HepG2 (cell line): ENCODE results near the gene EBPL. TPM values are rescaled to one million over a fixed set of nuclear protein-coding genes. Genes with fewer than 3 reads are reported as not detected.

Experiments
- ARID2 ChIP-seq: sonication (generic); formaldehyde crosslinking; IDR thresholded peaks from 2 replicates; pipeline ENCODE4 v1.8.1; 2022; ENCODE audit warnings: mild to moderate bottlenecking, missing genetic modification reagents, borderline replicate concordance
- ARNTL ChIP-seq: sonication (generic); formaldehyde crosslinking; IDR thresholded peaks from 2 replicates; pipeline ENCODE4 v1.4.0; 2020; ENCODE audit warnings: mild to moderate bottlenecking, missing genetic modification reagents
- CEBPZ ChIP-seq: IDR thresholded peaks from 2 replicates; pipeline ENCODE4 v1.6.1; 2012; ENCODE audit warnings: low read length, improper control_type of control experiment
- ETS1 ChIP-seq: sonication (generic); formaldehyde crosslinking; IDR thresholded peaks from 2 replicates; pipeline ENCODE4 v1.4.0; 2020; ENCODE audit warnings: missing genetic modification reagents
- KIAA2018 ChIP-seq: sonication (generic); formaldehyde crosslinking; IDR thresholded peaks from 2 replicates; pipeline ENCODE4 v1.5.0; 2020; ENCODE audit warnings: mild to moderate bottlenecking, missing genetic modification reagents, borderline replicate concordance
- NFRKB ChIP-seq: fragments of 450-650 bp; IDR thresholded peaks from 2 replicates; pipeline ENCODE4 v1.6.1; 2017
- NR1H2 ChIP-seq: sonication (generic); formaldehyde crosslinking; IDR thresholded peaks from 2 replicates; pipeline ENCODE4 v1.8.1; 2022; ENCODE audit warnings: low read depth, missing genetic modification reagents, borderline replicate concordance
- POLR2A ChIP-seq, 2 experiments: IDR thresholded peaks; 2 replicates each; pipeline ENCODE4 v1.6.1; 2011; ENCODE audit warnings: low read depth in 2 of 2, low read length in 2 of 2, mild to moderate bottlenecking in 1 of 2, moderate library complexity in 1 of 2; ENCODE audit not compliant: insufficient read depth in 1 of 2
- ZNF687 ChIP-seq: sonication (generic); formaldehyde crosslinking; IDR thresholded peaks from 2 replicates; pipeline ENCODE4 v1.5.1; 2020; ENCODE audit warnings: mild to moderate bottlenecking, missing genetic modification reagents, moderate library complexity
- ZNF879 ChIP-seq: sonication (generic); formaldehyde crosslinking; IDR thresholded peaks from 2 replicates; pipeline ENCODE4 v1.8.1; 2023; ENCODE audit warnings: missing genetic modification reagents
- ZSCAN12 ChIP-seq: sonication (generic); formaldehyde crosslinking; IDR thresholded peaks from 2 replicates; pipeline ENCODE4 v1.9.0; 2021; ENCODE audit warnings: mild to moderate bottlenecking, missing genetic modification reagents
- polyA plus RNA-seq, 8 experiments: library from polyadenylated mRNA; depleted of rRNA in 3 of 8; stranded (reverse) in 7 of 8; unstranded in 1 of 8; fragments of >200 nt; fragmentation: Illumina TruSeq in 4 of 8; extraction: Trizol in 4 of 8; gene quantifications; 2 replicates each; pipeline versions ENCODE4 v1.2.1 to v1.2.3, GENCODE V29; 2011 to 2016; ENCODE audit warnings: low read depth in 4 of 8, missing spikeins in 1 of 8, mixed read lengths in 1 of 8; ENCODE audit not compliant: insufficient read depth in 1 of 8
- total RNA-seq, 5 experiments: library from RNA; depleted of rRNA; stranded (reverse); fragments of >200 nt; fragmentation: Illumina TruSeq; extraction: Trizol; gene quantifications; 2 replicates each; pipeline ENCODE4 v1.2.3, GENCODE V29; 2016; ENCODE audit warnings: low read depth in 1 of 5

Gene EBPL
- total and polyA plus RNA-seq, 2 of the 13 experiments (the other 11 are each of a cell fraction or from before 2014, with no cell fraction given), result 96.5 to 152 TPM

- no peak for TF ChIP-seq NFRKB
- no peak; the same call in 1 of the 2 replicates for TF ChIP-seq ZNF879 (CRISPR knock-in tag)
- peak; percentile 85 for TF ChIP-seq ZSCAN12
- 0 out of 2 replicates have a peak, but pooled peaks have one; percentile 31 for TF ChIP-seq NR1H2 (CRISPR knock-in tag)
- TF ChIP-seq KIAA2018 (CRISPR knock-in tag), result no peak
- 0 out of 2 replicates have a peak, but pooled peaks have one; percentile 20 for TF ChIP-seq ARNTL (CRISPR knock-in tag)
- TF ChIP-seq ETS1 (CRISPR knock-in tag), result no peak; the same call in 1 of the 2 replicates
- no peak for TF ChIP-seq CEBPZ
- peak; percentile 98 for TF ChIP-seq ZNF687 (CRISPR knock-in tag)
- peak; percentile 38; the same call in 1 of the 2 replicates for TF ChIP-seq ARID2 (CRISPR knock-in tag)
- TF ChIP-seq POLR2A (IDR thresholded peaks at IDR 0.05; ENCODE audit: insufficient read depth in 1 of 2, low read depth in 2 of 2, low read length in 2 of 2), result peak; percentile 80 to 88
These were observed at the start of gene EBPL (continued) for GRCh38 chr13:49690995-49691784.
